ENCODE data around the gene ACOT13.

The ACOT13 gene

DNA sequence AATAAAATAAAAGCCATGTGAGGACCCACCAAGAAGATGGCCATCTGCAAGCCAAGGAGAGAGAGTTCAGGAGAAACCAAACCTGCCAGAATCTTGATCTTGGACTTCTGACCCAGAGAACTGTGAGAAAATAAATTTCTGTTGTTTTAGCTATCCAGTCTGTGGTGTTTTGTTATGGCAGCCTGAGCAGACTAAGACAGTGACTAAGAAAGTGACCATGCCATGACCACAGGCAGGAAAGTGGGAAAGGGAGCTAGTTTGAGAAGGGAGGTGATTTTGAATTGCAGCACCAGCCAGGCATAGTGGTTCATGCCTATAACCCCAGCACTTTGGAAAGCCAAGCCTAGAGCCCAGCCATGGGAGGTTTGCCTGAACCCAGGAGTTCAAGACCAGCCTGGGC is 74.0 kb downstream of the ACOT13 start:
- TF ChIP-seq FOXP2 (optimal IDR thresholded peaks at IDR 0.05; ENCODE audit: borderline replicate concordance, extremely low read depth, extremely low read length, insufficient read depth) (no peak), POLR2AphosphoS5 (IDR thresholded peaks at IDR 0.05; ENCODE audit: low read depth, low read length) (no peak), SIN3A (IDR thresholded peaks at IDR 0.05; ENCODE audit: borderline replicate concordance, insufficient read depth, low read length) (no peak), TAF1 (IDR thresholded peaks at IDR 0.05; ENCODE audit: borderline replicate concordance, insufficient read depth, low read length) (no peak)
- TF ChIP-seq, protein P1, sequence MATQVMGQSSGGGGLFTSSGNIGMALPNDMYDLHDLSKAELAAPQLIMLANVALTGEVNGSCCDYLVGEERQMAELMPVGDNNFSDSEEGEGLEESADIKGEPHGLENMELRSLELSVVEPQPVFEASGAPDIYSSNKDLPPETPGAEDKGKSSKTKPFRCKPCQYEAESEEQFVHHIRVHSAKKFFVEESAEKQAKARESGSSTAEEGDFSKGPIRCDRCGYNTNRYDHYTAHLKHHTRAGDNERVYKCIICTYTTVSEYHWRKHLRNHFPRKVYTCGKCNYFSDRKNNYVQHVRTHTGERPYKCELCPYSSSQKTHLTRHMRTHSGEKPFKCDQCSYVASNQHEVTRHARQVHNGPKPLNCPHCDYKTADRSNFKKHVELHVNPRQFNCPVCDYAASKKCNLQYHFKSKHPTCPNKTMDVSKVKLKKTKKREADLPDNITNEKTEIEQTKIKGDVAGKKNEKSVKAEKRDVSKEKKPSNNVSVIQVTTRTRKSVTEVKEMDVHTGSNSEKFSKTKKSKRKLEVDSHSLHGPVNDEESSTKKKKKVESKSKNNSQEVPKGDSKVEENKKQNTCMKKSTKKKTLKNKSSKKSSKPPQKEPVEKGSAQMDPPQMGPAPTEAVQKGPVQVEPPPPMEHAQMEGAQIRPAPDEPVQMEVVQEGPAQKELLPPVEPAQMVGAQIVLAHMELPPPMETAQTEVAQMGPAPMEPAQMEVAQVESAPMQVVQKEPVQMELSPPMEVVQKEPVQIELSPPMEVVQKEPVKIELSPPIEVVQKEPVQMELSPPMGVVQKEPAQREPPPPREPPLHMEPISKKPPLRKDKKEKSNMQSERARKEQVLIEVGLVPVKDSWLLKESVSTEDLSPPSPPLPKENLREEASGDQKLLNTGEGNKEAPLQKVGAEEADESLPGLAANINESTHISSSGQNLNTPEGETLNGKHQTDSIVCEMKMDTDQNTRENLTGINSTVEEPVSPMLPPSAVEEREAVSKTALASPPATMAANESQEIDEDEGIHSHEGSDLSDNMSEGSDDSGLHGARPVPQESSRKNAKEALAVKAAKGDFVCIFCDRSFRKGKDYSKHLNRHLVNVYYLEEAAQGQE (IDR thresholded peaks at IDR 0.05; ENCODE audit: insufficient read depth in 1 of 2, low read depth in 2 of 2, low read length in 2 of 2), result no peak

DNA sequence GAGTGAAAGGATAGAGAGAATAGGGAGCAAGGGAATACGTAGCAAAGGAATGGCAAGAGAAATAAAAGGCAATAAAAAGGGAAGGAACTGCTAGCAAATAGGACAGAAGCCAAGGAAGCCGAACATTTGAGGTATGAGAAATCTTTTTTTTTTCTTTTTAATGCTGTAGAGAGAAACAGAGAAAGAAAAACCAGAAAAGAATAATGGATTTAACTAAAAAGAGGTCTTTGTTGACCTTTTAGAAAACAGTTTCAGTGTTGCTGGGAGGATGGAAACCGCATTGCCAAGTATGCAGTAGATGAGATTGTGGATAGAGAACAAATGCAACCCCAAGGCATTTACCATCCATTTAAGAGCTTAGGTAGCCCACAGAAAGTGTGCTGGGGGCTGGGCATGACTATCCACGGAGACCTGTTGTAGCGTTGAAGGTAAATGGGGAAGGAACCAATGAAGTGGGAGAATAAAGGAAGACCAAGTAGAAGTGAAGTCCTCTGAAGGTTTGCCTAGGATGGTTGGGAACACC is 75.4 kb downstream of the ACOT13 start:
- no peak for TF ChIP-seq SIN3A (IDR thresholded peaks at IDR 0.05; ENCODE audit: borderline replicate concordance, insufficient read depth, low read length)
- TF ChIP-seq, protein P1 (IDR thresholded peaks at IDR 0.05; ENCODE audit: insufficient read depth in 1 of 2, low read depth in 2 of 2, low read length in 2 of 2), result no peak
- TF ChIP-seq POLR2AphosphoS5 (IDR thresholded peaks at IDR 0.05; ENCODE audit: low read depth, low read length), result no peak
- no peak for TF ChIP-seq TAF1 (IDR thresholded peaks at IDR 0.05; ENCODE audit: borderline replicate concordance, insufficient read depth, low read length)
- no peak for TF ChIP-seq FOXP2 (optimal IDR thresholded peaks at IDR 0.05; ENCODE audit: borderline replicate concordance, extremely low read depth, extremely low read length, insufficient read depth)

DNA sequence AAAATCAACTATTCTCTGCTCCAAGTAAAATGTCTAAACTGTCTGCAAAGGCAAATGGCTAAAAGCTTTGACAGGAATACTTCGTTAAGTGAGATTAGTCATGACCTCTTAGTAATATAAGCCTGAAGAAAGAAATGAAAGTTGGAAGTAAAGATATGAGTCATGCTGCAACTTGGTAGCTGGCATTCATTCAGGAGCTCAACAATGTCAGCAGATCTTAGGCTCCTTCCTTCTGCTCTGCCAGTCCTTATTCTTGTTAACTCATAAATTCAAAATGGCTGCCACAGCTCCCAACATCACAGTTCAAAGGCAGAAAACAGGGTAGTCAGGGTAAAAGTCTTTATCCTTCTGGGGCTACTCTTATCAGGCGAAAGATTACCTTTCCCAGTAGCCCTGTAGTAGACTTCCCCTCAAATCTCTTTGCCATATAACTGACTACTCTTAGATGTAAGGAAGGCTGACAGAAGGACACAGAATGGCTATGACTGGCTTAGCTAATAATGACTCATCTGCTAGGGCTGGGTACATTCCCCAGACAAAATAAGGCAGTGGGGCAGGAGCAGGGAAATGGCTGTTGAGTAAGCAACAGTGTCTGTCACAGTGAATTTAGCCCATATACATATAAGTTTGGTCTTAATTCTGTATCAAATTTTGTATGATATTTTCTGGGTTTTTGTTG is 76.5 kb downstream of the ACOT13 start:
- TF ChIP-seq SIN3A (IDR thresholded peaks at IDR 0.05; ENCODE audit: borderline replicate concordance, insufficient read depth, low read length), result no peak
- TF ChIP-seq POLR2AphosphoS5 (IDR thresholded peaks at IDR 0.05; ENCODE audit: low read depth, low read length), result no peak
- TF ChIP-seq, protein P1 (IDR thresholded peaks at IDR 0.05; ENCODE audit: insufficient read depth in 1 of 2, low read depth in 2 of 2, low read length in 2 of 2), result no peak
- TF ChIP-seq TAF1 (IDR thresholded peaks at IDR 0.05; ENCODE audit: borderline replicate concordance, insufficient read depth, low read length), result no peak
- TF ChIP-seq FOXP2 (optimal IDR thresholded peaks at IDR 0.05; ENCODE audit: borderline replicate concordance, extremely low read depth, extremely low read length, insufficient read depth), result no peak

DNA sequence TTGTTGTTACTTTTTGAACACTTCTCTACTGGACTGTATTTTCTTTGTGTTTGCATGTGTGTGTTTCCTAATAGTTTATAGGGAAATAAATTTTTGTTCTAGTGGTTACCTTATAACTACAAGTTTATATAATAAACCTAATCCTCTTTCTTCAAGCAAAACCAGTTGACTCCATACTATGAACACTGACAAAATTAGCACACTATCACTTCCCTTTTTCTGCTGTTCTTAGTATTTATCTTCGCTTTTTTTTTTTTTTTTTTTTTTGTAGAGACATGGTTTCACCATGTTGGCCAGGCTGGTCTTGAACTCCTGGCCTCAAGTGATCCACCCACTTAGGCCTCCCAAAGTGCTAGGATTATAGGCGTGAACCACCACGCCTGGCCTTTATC is 77.1 kb downstream of the ACOT13 start:
- TF ChIP-seq SIN3A (IDR thresholded peaks at IDR 0.05; ENCODE audit: borderline replicate concordance, insufficient read depth, low read length) (no peak), TAF1 (IDR thresholded peaks at IDR 0.05; ENCODE audit: borderline replicate concordance, insufficient read depth, low read length) (no peak), POLR2AphosphoS5 (IDR thresholded peaks at IDR 0.05; ENCODE audit: low read depth, low read length) (no peak), FOXP2 (optimal IDR thresholded peaks at IDR 0.05; ENCODE audit: borderline replicate concordance, extremely low read depth, extremely low read length, insufficient read depth) (no peak)
- TF ChIP-seq, protein P1 (IDR thresholded peaks at IDR 0.05; ENCODE audit: insufficient read depth in 1 of 2, low read depth in 2 of 2, low read length in 2 of 2), result no peak
